Neural progenitor cell (in vitro differentiated cells): ENCODE data around the gene TLR9. TPM values are rescaled to one million over a fixed set of nuclear protein-coding genes. Genes with fewer than 3 reads are reported as not detected.

Experiments used
- DNase-seq: peaks from one replicate; pipeline ENCODE4 v3.0.0-alpha.2; 2016; ENCODE audit warnings: low spot score
- H2AFZ ChIP-seq: fragments of 200-600 bp; sonication (generic); replicated peaks from 2 replicates; pipeline ENCODE4 v1.6.1; 2016; ENCODE audit warnings: antibody characterized with exemption
- H3F3A ChIP-seq: fragments of 200-600 bp; sonication (generic); 2 replicates; pipeline ENCODE4 v1.6.1; 2016; ENCODE audit warnings: antibody characterized with exemption, low read depth
- H3K27ac ChIP-seq: fragments of 200-600 bp; sonication (generic); 2 replicates; pipeline ENCODE4 v1.5.1; 2016; ENCODE audit warnings: mild to moderate bottlenecking
- H3K27me3 ChIP-seq: fragments of 200-600 bp; sonication (generic); 2 replicates; pipeline ENCODE4 v1.6.1; 2016; ENCODE audit warnings: mild to moderate bottlenecking, moderate library complexity
- H3K36me3 ChIP-seq: fragments of 200-600 bp; sonication (generic); 2 replicates; pipeline ENCODE4 v1.5.1; 2016
- H3K4me1 ChIP-seq: fragments of 200-600 bp; sonication (generic); 2 replicates; pipeline ENCODE4 v1.6.1; 2016; ENCODE audit warnings: mixed run types
- H3K4me2 ChIP-seq: fragments of 200-600 bp; sonication (generic); 2 replicates; pipeline ENCODE4 v1.6.1; 2016
- H3K4me3 ChIP-seq: fragments of 200-600 bp; sonication (generic); 2 replicates; pipeline ENCODE4 v1.5.1; 2016
- H3K79me2 ChIP-seq: fragments of 200-600 bp; sonication (generic); 2 replicates; pipeline ENCODE4 v1.6.1; 2016; ENCODE audit warnings: low read depth
- H3K9ac ChIP-seq: fragments of 200-600 bp; sonication (generic); 2 replicates; pipeline ENCODE4 v1.6.1; 2016
- H3K9me3 ChIP-seq: fragments of 200-600 bp; sonication (generic); 2 replicates; pipeline ENCODE4 v1.5.1; 2016; ENCODE audit warnings: low read depth
- H4K20me1 ChIP-seq: fragments of 200-600 bp; sonication (generic); 2 replicates; pipeline ENCODE4 v1.6.1; 2016; ENCODE audit warnings: low read depth
- H3K27ac Mint-ChIP-seq: 3 replicates; pipeline ENCODE4 v1.8.0; 2021; ENCODE audit warnings: mixed read lengths
- H3K27me3 Mint-ChIP-seq: 2 replicates; pipeline ENCODE4 v1.8.0; 2022; ENCODE audit warnings: low read depth, mild to moderate bottlenecking, inconsistent platforms, moderate library complexity, mixed read lengths; ENCODE audit not compliant: insufficient read depth
- H3K36me3 Mint-ChIP-seq: 3 replicates; pipeline ENCODE4 v1.8.0; 2021; ENCODE audit warnings: mixed read lengths
- H3K4me1 Mint-ChIP-seq: 3 replicates; pipeline ENCODE4 v1.8.0; 2021; ENCODE audit warnings: mixed read lengths
- H3K4me3 Mint-ChIP-seq: 3 replicates; pipeline ENCODE4 v1.8.0; 2021; ENCODE audit warnings: mild to moderate bottlenecking, moderate library complexity, mixed read lengths
- H3K9me3 Mint-ChIP-seq: 3 replicates; pipeline ENCODE4 v1.8.0; 2020; ENCODE audit warnings: mixed read lengths
- CTCF ChIP-seq: fragments of 200-600 bp; sonication (generic); IDR thresholded peaks from 2 replicates; pipeline ENCODE4 v1.5.1; 2017; ENCODE audit warnings: antibody characterized with exemption, mild to moderate bottlenecking
- EZH2 ChIP-seq: fragments of 200-600 bp; sonication (generic); IDR thresholded peaks from 2 replicates; pipeline ENCODE4 v1.6.1; 2017; ENCODE audit warnings: antibody characterized with exemption, mild to moderate bottlenecking, moderate library complexity
- EZH2phosphoT487 ChIP-seq: fragments of 200-600 bp; sonication (generic); IDR thresholded peaks from 2 replicates; pipeline ENCODE4 v1.6.1; 2017; ENCODE audit warnings: antibody characterized with exemption
- total RNA-seq: library from RNA; depleted of rRNA; stranded (reverse); fragments of >200 nt; gene quantifications from 2 replicates; pipeline ENCODE4 v1.2.3, GENCODE V29; 2015; ENCODE audit warnings: low replicate concordance

Gene TLR9
- total RNA-seq, 1 donor from 2014 or later: not detected

GRCh38 chr3:52270252-52270754 lies 44.9 kb upstream of the TLR9 start:
- Mint-ChIP-seq H3K27me3 (peaks cover 3% of the 10 kb centered on the region), H3K4me3 (no peak overlapping the region), H3K4me1 (peaks cover 8% of the 10 kb centered on the region), H3K9me3 (no peaks in the 10 kb centered on the region), H3K27ac (no peak overlapping the region), H3K36me3 (peaks cover 32% of the 10 kb centered on the region)
- Histone ChIP-seq H3K4me3 (no peak overlapping the region), H3K27me3 (no peaks in the 10 kb centered on the region), H3K36me3 (peaks cover 20% of the 10 kb centered on the region), H3K79me2 (peaks cover 86% of the 10 kb centered on the region), H3K4me2 (no peak overlapping the region), H3K27ac (no peak overlapping the region), H3K9ac (no peak overlapping the region), H3K4me1 (no peaks in the 10 kb centered on the region), H3F3A (peaks cover 11% of the 10 kb centered on the region), H3K9me3 (no peaks in the 10 kb centered on the region), H4K20me1 (peaks cover 81% of the 10 kb centered on the region), H2AFZ (no peak overlapping the region)
- no peak for DNase-seq
- no peak for TF ChIP-seq EZH2phosphoT487
- TF ChIP-seq EZH2: no peak
- TF ChIP-seq CTCF: no peak

- H3K4me3 Mint-ChIP-seq: no peak overlapping the region
- H3K9me3 ChIP-seq: no peaks in the 10 kb centered on the region
- H3K4me3 ChIP-seq: no peak overlapping the region
- no peak overlapping the region for H2AFZ ChIP-seq
- no peaks in the 10 kb centered on the region for H3K27me3 ChIP-seq
- H3K79me2 ChIP-seq: peaks cover 81% of the 10 kb centered on the region
- H3F3A ChIP-seq: peaks cover 11% of the 10 kb centered on the region
- H3K27ac ChIP-seq: no peak overlapping the region
- TF ChIP-seq EZH2phosphoT487 (no peak), EZH2 (no peak)
- H3K4me2 ChIP-seq: no peak overlapping the region
- peaks cover 5% of the 10 kb centered on the region for H3K4me1 Mint-ChIP-seq
- no peak overlapping the region for H3K9ac ChIP-seq
- H4K20me1 ChIP-seq: peaks cover 78% of the 10 kb centered on the region
- H3K36me3 ChIP-seq: peaks cover 20% of the 10 kb centered on the region
- DNase-seq: no peak
- H3K27me3 Mint-ChIP-seq: peaks cover 3% of the 10 kb centered on the region
- H3K4me1 ChIP-seq: no peaks in the 10 kb centered on the region
- peaks cover 31% of the 10 kb centered on the region for H3K36me3 Mint-ChIP-seq
- H3K27ac Mint-ChIP-seq: no peak overlapping the region
- no peaks in the 10 kb centered on the region for H3K9me3 Mint-ChIP-seq
Measured at GRCh38 chr3:52269776-52270175, 44.3 kb upstream of the TLR9 start.

- Histone ChIP-seq H3K9me3 (no peaks in the 10 kb centered on the region), H2AFZ (no peak overlapping the region), H3K27me3 (no peaks in the 10 kb centered on the region), H3K4me1 (no peaks in the 10 kb centered on the region), H4K20me1 (peaks cover 75% of the 10 kb centered on the region), H3K27ac (no peak overlapping the region), H3F3A (peaks cover 11% of the 10 kb centered on the region), H3K4me2 (no peak overlapping the region), H3K4me3 (no peak overlapping the region), H3K79me2 (peaks cover 71% of the 10 kb centered on the region), H3K9ac (no peak overlapping the region), H3K36me3 (peaks cover 20% of the 10 kb centered on the region)
- H3K9me3 Mint-ChIP-seq: no peaks in the 10 kb centered on the region
- no peaks in the 10 kb centered on the region for H3K27me3 Mint-ChIP-seq
- no peaks in the 10 kb centered on the region for H3K4me1 Mint-ChIP-seq
- H3K36me3 Mint-ChIP-seq: peaks cover 35% of the 10 kb centered on the region
- no peak for TF ChIP-seq EZH2phosphoT487
- TF ChIP-seq EZH2: no peak
- no peak for TF ChIP-seq CTCF
- no peak overlapping the region for H3K27ac Mint-ChIP-seq
- H3K4me3 Mint-ChIP-seq: no peak overlapping the region
- no peak for DNase-seq
Measured at GRCh38 chr3:52268036-52268435, 42.6 kb upstream of the TLR9 start.

- Mint-ChIP-seq H3K9me3 (no peaks in the 10 kb centered on the region), H3K27me3 (no peaks in the 10 kb centered on the region), H3K27ac (no peak overlapping the region), H3K36me3 (peaks cover 39% of the 10 kb centered on the region), H3K4me1 (no peaks in the 10 kb centered on the region), H3K4me3 (no peak overlapping the region)
- no peaks in the 10 kb centered on the region for H3K27me3 ChIP-seq
- peaks cover 32% of the 10 kb centered on the region for H3K36me3 ChIP-seq
- TF ChIP-seq EZH2: no peak
- TF ChIP-seq EZH2phosphoT487: no peak
- TF ChIP-seq CTCF: no peak
- no peak overlapping the region for H3K4me2 ChIP-seq
- no peaks in the 10 kb centered on the region for H3K9me3 ChIP-seq
- H3K27ac ChIP-seq: no peak overlapping the region
- H3K79me2 ChIP-seq: peaks cover 50% of the 10 kb centered on the region
- H2AFZ ChIP-seq: no peak overlapping the region
- peaks cover 3% of the 10 kb centered on the region for H3F3A ChIP-seq
- H3K4me1 ChIP-seq: no peaks in the 10 kb centered on the region
- no peak overlapping the region for H3K4me3 ChIP-seq
- DNase-seq: no peak
- H4K20me1 ChIP-seq: peaks cover 57% of the 10 kb centered on the region
- no peak overlapping the region for H3K9ac ChIP-seq
Measured at GRCh38 chr3:52265387-52265786, 39.9 kb upstream of the TLR9 start.
